Panc1 (cell line): Measurements from ENCODE around the gene KRTAP4-4. TPM values are rescaled to one million over a fixed set of nuclear protein-coding genes. Genes with fewer than 3 reads are reported as not detected.

ENCODE experiments used
- total RNA-seq: library from RNA; stranded (reverse); gene quantifications from one replicate; pipeline ENCODE4 v1.2.1, GENCODE V29; 2021; ENCODE audit not compliant: unreplicated experiment

KRTAP4-4 gene
- total RNA-seq, 1 experiment from 2014 or later = not detected

Other genes with a start within 250 kb of the KRTAP4-4 start
- gene KRT23, start 223.1 kb downstream of the KRTAP4-4 start, total RNA-seq = not detected
- gene KRT39, start 193.8 kb downstream of the KRTAP4-4 start, total RNA-seq = not detected
- not detected for gene KRT40, start 176.4 kb downstream of the KRTAP4-4 start, total RNA-seq
- not detected for gene KRTAP3-3, start 166.6 kb downstream of the KRTAP4-4 start, total RNA-seq
- not detected for gene KRTAP3-2, start 160.8 kb downstream of the KRTAP4-4 start, total RNA-seq
- not detected for gene KRTAP3-1, start 151.6 kb downstream of the KRTAP4-4 start, total RNA-seq
- not detected for gene KRTAP1-5, start 133.5 kb downstream of the KRTAP4-4 start, total RNA-seq
- gene KRTAP1-4, start 130.6 kb downstream of the KRTAP4-4 start, total RNA-seq = not detected
- not detected for gene KRTAP1-3, start 125.9 kb downstream of the KRTAP4-4 start, total RNA-seq
- gene KRTAP1-1, start 119.3 kb downstream of the KRTAP4-4 start, total RNA-seq = not detected
- not detected for gene KRTAP2-1, start 113.4 kb downstream of the KRTAP4-4 start, total RNA-seq
- not detected for gene KRTAP2-2, start 105.5 kb downstream of the KRTAP4-4 start, total RNA-seq
- not detected for gene KRTAP2-3, start 100.6 kb downstream of the KRTAP4-4 start, total RNA-seq
- not detected for gene KRTAP2-4, start 94.9 kb downstream of the KRTAP4-4 start, total RNA-seq
- gene KRTAP4-7, start 76.6 kb downstream of the KRTAP4-4 start, total RNA-seq = not detected
- not detected for gene KRTAP4-8, start 62.6 kb downstream of the KRTAP4-4 start, total RNA-seq
- gene KRTAP4-16, start 58.5 kb downstream of the KRTAP4-4 start, total RNA-seq = not detected
- gene KRTAP4-9, start 55.4 kb downstream of the KRTAP4-4 start, total RNA-seq = not detected
- not detected for gene KRTAP4-11, start 42.4 kb downstream of the KRTAP4-4 start, total RNA-seq
- gene KRTAP4-12, start 36.6 kb downstream of the KRTAP4-4 start, total RNA-seq = not detected
- not detected for gene KRTAP4-6, start 20.2 kb downstream of the KRTAP4-4 start, total RNA-seq
- not detected for gene KRTAP4-5, start 10.9 kb downstream of the KRTAP4-4 start, total RNA-seq
- not detected for gene KRTAP4-3, start 7.5 kb upstream of the KRTAP4-4 start, total RNA-seq
- gene KRTAP4-2, start 17.5 kb upstream of the KRTAP4-4 start, total RNA-seq = not detected
- not detected for gene KRTAP4-1, start 24.2 kb upstream of the KRTAP4-4 start, total RNA-seq
- not detected for gene KRTAP9-1, start 29.1 kb upstream of the KRTAP4-4 start, total RNA-seq
- gene KRTAP9-2, start 65.9 kb upstream of the KRTAP4-4 start, total RNA-seq = not detected
- not detected for gene KRTAP9-3, start 71.7 kb upstream of the KRTAP4-4 start, total RNA-seq
- gene KRTAP9-8, start 77.3 kb upstream of the KRTAP4-4 start, total RNA-seq = not detected
- gene KRTAP9-4, start 88.9 kb upstream of the KRTAP4-4 start, total RNA-seq = not detected
- gene KRTAP9-9, start 94.6 kb upstream of the KRTAP4-4 start, total RNA-seq = not detected
- not detected for gene KRTAP9-6, start 104.6 kb upstream of the KRTAP4-4 start, total RNA-seq
- gene KRTAP9-7, start 115.0 kb upstream of the KRTAP4-4 start, total RNA-seq = not detected
- not detected for gene KRTAP29-1, start 142.1 kb upstream of the KRTAP4-4 start, total RNA-seq
- gene KRTAP16-1, start 148.6 kb upstream of the KRTAP4-4 start, total RNA-seq = not detected
- gene KRTAP17-1, start 155.0 kb upstream of the KRTAP4-4 start, total RNA-seq = not detected
- not detected for gene KRT33A, start 190.1 kb upstream of the KRTAP4-4 start, total RNA-seq
- not detected for gene KRT33B, start 209.1 kb upstream of the KRTAP4-4 start, total RNA-seq
- gene KRT34, start 221.6 kb upstream of the KRTAP4-4 start, total RNA-seq = not detected
- not detected for gene KRT31, start 236.9 kb upstream of the KRTAP4-4 start, total RNA-seq